Central memory CD4-positive, alpha-beta T cell (primary cell): ENCODE measurements around the gene SENP2.
"Not testable (repeated sequence)": the region's sequence is repeated elsewhere in the genome, so short reads cannot be mapped to it uniquely, and the experiment has no call there.

Experiments used
- DNase-seq: peaks from one replicate; pipeline ENCODE4 v3.0.0; 2022

Gene SENP2

GRCh38 chr3:185649414-185649813 lies 63.3 kb downstream of the SENP2 start:
- no peak for DNase-seq

- no peak for DNase-seq
Observed at GRCh38 chr3:185651971-185652370, 65.9 kb downstream of the SENP2 start.

GRCh38 chr3:185653949-185654757 lies 68.1 kb downstream of the SENP2 start:
- no peak for DNase-seq

GRCh38 chr3:185654758-185655145 lies 68.7 kb downstream of the SENP2 start:
- DNase-seq, result no peak

GRCh38 chr3:185655426-185656320 lies 69.6 kb downstream of the SENP2 start:
- DNase-seq, result no peak

GRCh38 chr3:185656321-185656840 lies 70.3 kb downstream of the SENP2 start:
- no peak for DNase-seq

- DNase-seq, result no peak
Observed at GRCh38 chr3:185657211-185657610, 71.1 kb downstream of the SENP2 start.

GRCh38 chr3:185657691-185658503 lies 71.8 kb downstream of the SENP2 start:
- DNase-seq, result no peak

- no peak for DNase-seq
Observed at GRCh38 chr3:185658504-185658912, 72.4 kb downstream of the SENP2 start.

- no peak for DNase-seq
Observed at GRCh38 chr3:185658943-185659342, 72.8 kb downstream of the SENP2 start.

GRCh38 chr3:185659942-185660921 lies 74.1 kb downstream of the SENP2 start:
- peak; percentile 33 for DNase-seq

GRCh38 chr3:185661296-185661695 lies 75.2 kb downstream of the SENP2 start:
- not testable (repeated sequence) for DNase-seq

GRCh38 chr3:185661772-185662171 lies 75.7 kb downstream of the SENP2 start:
- no peak for DNase-seq

- DNase-seq, result no peak
Observed at GRCh38 chr3:185663929-185664328, 77.8 kb downstream of the SENP2 start.

- DNase-seq, result no peak
Observed at GRCh38 chr3:185667574-185667973, 81.5 kb downstream of the SENP2 start.

GRCh38 chr3:185677146-185677829 lies 91.2 kb downstream of the SENP2 start:
- DNase-seq, result no peak

GRCh38 chr3:185678027-185678426 lies 91.9 kb downstream of the SENP2 start:
- no peak for DNase-seq

GRCh38 chr3:185680231-185680630 lies 94.1 kb downstream of the SENP2 start:
- DNase-seq, result no peak
